Common myeloid progenitor, CD34-positive (primary cell): ENCODE measurements around the gene SH2D3C.

Experiments
- CTCF ChIA-PET: fragments of 350-600 bp; sonication (Branson Sonifier 250); formaldehyde crosslinking; loops from one replicate; lab custom pipeline; 2021; ENCODE audit warnings: antibody characterized with exemption; lab: Charles Lee
- POLR2A ChIA-PET: fragments of 350-600 bp; sonication (Branson Sonifier 250); formaldehyde crosslinking; loops from one replicate; lab custom pipeline; 2021; ENCODE audit warnings: antibody characterized with exemption; lab: Charles Lee
- DNase-seq, 3 donors: peaks; one replicate each; pipeline versions ENCODE4 v3.0.0 to v3.0.0-alpha.2; 2013
- H3K27ac ChIP-seq, 2 experiments: 1 replicate in 1 of 2; 2 replicates in 1 of 2; pipeline ENCODE4 v1.7.0; 2013; ENCODE audit warnings: inconsistent platforms in 2 of 2, low read length in 2 of 2, mild to moderate bottlenecking in 2 of 2, low read depth in 1 of 2, moderate library complexity in 1 of 2; ENCODE audit not compliant: severe bottlenecking in 2 of 2, insufficient read depth in 1 of 2, poor library complexity in 1 of 2
- H3K27me3 ChIP-seq, 5 experiments: replicated peaks in 2 of 5; 1 replicate in 3 of 5; 2 replicates in 2 of 5; pipeline versions ENCODE4 v1.6.1 to v1.7.0; 2013; ENCODE audit warnings: low read length in 4 of 5, mild to moderate bottlenecking in 2 of 5, moderate library complexity in 2 of 5, inconsistent platforms in 1 of 5; ENCODE audit not compliant: insufficient read depth in 5 of 5, control insufficient read depth in 4 of 5
- H3K36me3 ChIP-seq, 4 experiments: 1 replicate in 2 of 4; 2 replicates in 2 of 4; pipeline versions ENCODE4 v1.6.1 to v1.7.0; 2013; ENCODE audit warnings: low read length in 3 of 4, control low read depth in 1 of 4, mild to moderate bottlenecking in 1 of 4; ENCODE audit not compliant: control insufficient read depth in 4 of 4, insufficient read depth in 4 of 4
- H3K4me1 ChIP-seq, 4 experiments: 1 replicate in 3 of 4; 2 replicates in 1 of 4; pipeline versions ENCODE4 v1.6.1 to v1.7.1; 2013; ENCODE audit warnings: low read length in 3 of 4, mild to moderate bottlenecking in 3 of 4, control low read depth in 1 of 4, inconsistent platforms in 1 of 4, moderate library complexity in 1 of 4; ENCODE audit not compliant: control insufficient read depth in 4 of 4, insufficient read depth in 4 of 4; ENCODE audit errors: control extremely low read depth in 1 of 4
- H3K4me3 ChIP-seq, 7 experiments: 1 replicate in 4 of 7; 2 replicates in 3 of 7; pipeline versions ENCODE4 v1.5.1 to v1.7.0; 2013; ENCODE audit warnings: mild to moderate bottlenecking in 7 of 7, low read length in 6 of 7, moderate library complexity in 6 of 7, inconsistent platforms in 2 of 7, low read depth in 2 of 7, control low read depth in 1 of 7; ENCODE audit not compliant: insufficient read depth in 4 of 7, control insufficient read depth in 1 of 7; ENCODE audit errors: extremely low read depth in 1 of 7
- H3K9me3 ChIP-seq, 5 experiments: 1 replicate in 4 of 5; 2 replicates in 1 of 5; pipeline versions ENCODE4 v1.6.1 to v1.7.1; 2013; ENCODE audit warnings: low read length in 4 of 5, mild to moderate bottlenecking in 2 of 5, inconsistent platforms in 1 of 5, low read depth in 1 of 5, moderate library complexity in 1 of 5; ENCODE audit not compliant: control insufficient read depth in 4 of 5, insufficient read depth in 2 of 5; ENCODE audit errors: control extremely low read depth in 1 of 5
- WGBS: methylation state at CpG from one replicate; pipeline ENCODE4 v1.1.5; 2013; ENCODE audit not compliant: insufficient coverage; 5-methylcytosine and 5-hydroxymethylcytosine counted together

SH2D3C gene

DNA sequence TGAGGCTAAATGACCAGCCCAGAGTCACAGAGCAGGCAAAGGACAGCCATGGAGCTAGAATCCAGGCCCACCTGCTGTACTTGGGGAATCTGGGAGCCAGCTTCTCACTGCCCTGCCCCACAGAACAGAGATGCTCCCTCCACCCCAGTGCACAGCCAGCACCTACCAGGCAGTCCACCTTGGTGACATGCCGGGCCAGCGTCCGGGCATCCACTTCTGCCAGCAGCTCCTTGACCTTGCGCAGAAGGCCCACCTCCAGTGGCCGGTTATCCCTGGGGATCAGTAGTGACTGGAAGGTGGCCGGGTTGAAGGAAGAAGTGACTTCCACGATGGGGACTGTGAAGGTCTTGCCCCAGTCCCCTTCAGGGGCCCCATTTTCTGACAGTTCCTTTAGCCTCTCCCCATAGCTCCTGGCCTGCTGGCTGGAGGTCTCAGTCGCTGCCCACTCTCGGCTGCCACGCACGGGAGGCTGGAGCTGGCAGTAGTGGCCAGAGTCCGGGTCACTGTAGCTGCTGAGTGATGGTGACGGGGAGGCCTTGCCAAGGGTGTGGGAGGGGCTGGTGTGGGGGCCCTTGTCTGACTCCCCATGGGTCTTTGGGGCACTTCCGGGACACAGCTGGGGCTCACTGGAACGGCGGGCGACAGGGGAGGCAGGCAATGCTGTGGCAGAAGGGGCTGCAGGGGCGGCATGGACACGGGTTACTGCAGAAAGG is 33.9 kb downstream of the SH2D3C start:
- Histone ChIP-seq H3K4me1 (no peaks in the 10 kb centered on the region), H3K36me3 (peaks cover 24 to 90% (median 68%) of the 10 kb centered on the region in 4 experiments), H3K4me3 (no peak overlapping the region), H3K9me3 (no peaks in the 10 kb centered on the region), H3K27me3 (no peaks in the 10 kb centered on the region), H3K27ac (no peak overlapping the region)
- WGBS = 96% methylated on average over 10 of the region's 19 CpGs
- CTCF ChIA-PET = interaction anchor here (0.8 to 2.4 kb wide), 5 partner anchors 7 to 40 kb away, joined by 3 to 13 read pairs (median 4); partner anchors contain the start of gene TOR2A
- DNase-seq = no peak
- POLR2A ChIA-PET = interaction anchor here (0.5 to 0.6 kb wide), 4 partner anchors 9 to 771 kb away, joined by 3 read pairs; partner anchors contain the start of gene TOR2A

DNA sequence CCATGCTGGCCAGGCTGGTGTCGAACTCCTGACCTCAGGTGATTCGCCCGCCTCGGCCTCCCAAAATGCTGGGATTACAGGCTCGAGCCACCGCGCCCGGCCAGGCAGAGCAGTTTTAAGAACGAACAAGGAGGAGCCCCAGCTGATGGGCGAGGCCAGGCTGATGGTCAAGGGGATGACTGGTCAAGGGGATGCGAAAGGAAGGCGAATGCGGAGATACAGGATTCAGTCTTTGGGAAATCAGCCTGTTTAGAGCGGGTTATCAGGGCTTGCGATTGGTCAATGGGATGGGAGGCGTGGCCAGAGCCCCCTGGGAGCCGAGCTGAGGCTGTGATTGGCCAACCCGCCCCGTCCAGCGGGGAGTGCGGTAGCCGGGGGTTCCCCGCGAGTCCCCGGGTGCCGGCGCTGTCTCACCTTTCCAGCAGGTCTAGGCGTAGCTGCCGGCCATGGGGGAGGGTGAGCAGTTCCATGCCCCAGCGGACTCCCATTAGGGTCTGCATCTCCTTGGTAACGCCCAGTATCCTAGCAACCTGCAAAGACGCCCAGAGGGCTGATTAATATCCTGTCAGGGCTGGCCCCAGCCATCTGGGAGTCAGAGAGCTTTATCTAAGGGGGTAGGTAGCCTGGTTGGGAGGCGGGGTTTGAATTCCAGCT is 35.9 kb downstream of the SH2D3C start:
- H3K27me3 ChIP-seq = no peaks in the 10 kb centered on the region
- no peak overlapping the region for H3K4me3 ChIP-seq
- 97% methylated on average over 32 of the region's 33 CpGs for WGBS
- H3K9me3 ChIP-seq = no peaks in the 10 kb centered on the region
- peak in 1 of 3 donors; percentile 27 for DNase-seq
- no peaks in the 10 kb centered on the region for H3K4me1 ChIP-seq
- ChIA-PET CTCF (interaction anchor here (1.1 to 1.3 kb wide), 2 partner anchors 28 to 36 kb away, joined by 4 to 5 read pairs; partner anchors contain the start of gene SH2D3C), POLR2A (no interaction called here)
- H3K36me3 ChIP-seq = peaks cover 19 to 87% (median 61%) of the 10 kb centered on the region in 4 experiments
- H3K27ac ChIP-seq = no peak overlapping the region

DNA sequence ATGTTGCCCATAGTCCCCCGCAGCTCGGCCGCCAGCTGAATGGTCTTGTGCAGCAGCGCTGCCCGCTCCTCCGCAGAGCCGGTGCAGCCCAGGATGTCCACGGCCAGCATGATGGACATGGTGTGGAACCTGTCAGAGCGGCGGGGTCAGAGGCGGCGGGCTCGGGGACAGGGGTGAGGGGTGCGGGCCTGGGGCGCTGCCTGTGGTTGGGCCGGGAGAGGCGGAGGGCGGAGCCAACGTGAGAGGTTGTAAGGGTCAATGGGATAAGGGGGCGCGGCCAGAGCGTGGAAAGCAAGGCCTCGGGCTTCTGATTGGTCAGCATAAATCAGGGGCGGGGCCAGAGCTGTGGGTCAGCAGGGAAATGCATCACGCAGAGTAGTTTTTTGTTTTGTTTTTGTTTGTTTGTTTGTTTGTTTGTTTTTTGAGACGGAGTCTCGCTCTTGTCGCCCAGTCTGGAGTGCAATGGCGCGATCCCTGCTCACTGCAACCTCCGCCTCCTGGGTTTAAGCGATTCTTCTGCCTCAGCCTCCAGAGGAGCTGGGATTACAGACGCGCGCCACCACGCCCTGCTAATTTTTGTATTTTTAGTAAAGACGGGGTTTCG is 36.5 kb downstream of the SH2D3C start:
- POLR2A ChIA-PET = no interaction called here
- WGBS = 98% methylated on average over 33 of the region's 38 CpGs
- DNase-seq = no peak
- Histone ChIP-seq H3K27ac (no peak overlapping the region), H3K4me1 (no peaks in the 10 kb centered on the region), H3K36me3 (peaks cover 19 to 81% (median 55%) of the 10 kb centered on the region in 4 experiments), H3K27me3 (no peaks in the 10 kb centered on the region), H3K9me3 (no peaks in the 10 kb centered on the region), H3K4me3 (no peak overlapping the region)
- CTCF ChIA-PET = interaction anchor here (1.1 to 1.3 kb wide), 2 partner anchors 29 to 37 kb away, joined by 4 to 5 read pairs; partner anchors contain the start of gene SH2D3C

DNA sequence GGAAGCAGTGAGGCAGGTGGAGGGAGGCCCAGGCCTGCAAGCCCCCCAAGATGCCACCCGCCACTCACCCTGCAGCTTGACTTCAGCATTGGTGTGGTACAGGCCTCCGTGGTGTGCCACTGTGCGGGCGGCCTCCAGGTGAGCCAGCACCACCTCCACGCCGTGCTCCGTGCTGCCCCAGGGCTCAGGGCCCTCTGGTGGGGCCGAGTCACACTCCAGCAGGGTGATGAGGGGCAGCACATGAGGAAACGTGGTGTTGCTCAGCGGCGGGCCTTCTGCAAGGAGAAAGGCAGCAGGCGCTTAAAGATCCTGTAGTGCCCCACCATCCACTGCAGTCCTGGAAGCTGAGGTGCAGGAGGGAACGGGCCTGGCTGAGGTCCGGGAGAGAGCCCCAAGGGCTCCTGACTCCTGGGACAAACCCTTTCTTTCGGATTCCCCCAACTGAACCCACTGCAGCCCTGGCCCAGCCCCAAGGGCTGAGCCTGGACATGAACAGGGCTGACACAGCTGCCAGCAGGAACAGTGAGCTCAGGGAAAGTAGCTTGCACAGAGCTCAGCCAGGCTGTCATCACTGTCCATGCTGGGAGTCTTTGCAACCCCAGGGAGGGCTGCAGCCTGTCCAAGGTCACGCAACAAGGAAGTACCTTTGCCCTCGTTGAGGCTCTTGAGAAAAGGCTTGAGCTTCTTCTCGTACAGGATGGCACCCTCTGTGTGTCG is 38.7 kb downstream of the SH2D3C start:
- no peak overlapping the region for H3K4me3 ChIP-seq
- 98% methylated on average over 15 of the region's 19 CpGs for WGBS
- no peaks in the 10 kb centered on the region for H3K27me3 ChIP-seq
- H3K9me3 ChIP-seq = no peaks in the 10 kb centered on the region
- H3K36me3 ChIP-seq = peaks cover 12 to 66% (median 40%) of the 10 kb centered on the region in 4 experiments
- DNase-seq = no peak
- ChIA-PET POLR2A (no interaction called here), CTCF (interaction anchor here (0.8 to 1.8 kb wide), 4 partner anchors 22 to 181 kb away, joined by 3 to 8 read pairs (median 4); partner anchors contain the start of gene CDK9)
- H3K27ac ChIP-seq = peak overlapping the region in 1 of 2 experiments; percentile 14
- H3K4me1 ChIP-seq = peaks cover 0 to 9% (median 7%) of the 10 kb centered on the region in 4 experiments

DNA sequence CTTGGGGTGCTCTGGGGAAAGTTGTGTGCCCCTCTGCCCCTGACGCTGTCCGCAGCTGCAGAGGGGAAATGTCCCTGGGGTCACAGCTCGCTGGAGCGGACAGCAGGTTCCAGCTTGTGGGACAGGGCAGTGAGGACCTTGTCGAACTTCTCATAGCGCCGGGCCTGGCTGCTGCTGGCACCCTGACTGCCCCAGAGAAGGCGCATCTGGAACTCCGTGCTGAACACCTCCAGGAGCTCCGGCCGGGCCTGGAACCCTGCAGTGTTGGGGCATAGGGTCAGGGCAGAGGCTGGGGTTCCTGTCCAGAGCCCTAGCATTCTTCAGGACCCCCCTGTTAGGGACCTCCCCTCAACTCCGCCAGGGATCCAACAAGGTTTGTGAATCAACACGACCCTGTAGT is 39.8 kb downstream of the SH2D3C start:
- no peaks in the 10 kb centered on the region for H3K27me3 ChIP-seq
- no peaks in the 10 kb centered on the region for H3K9me3 ChIP-seq
- DNase-seq = no peak
- H3K36me3 ChIP-seq = peaks cover 9 to 56% (median 33%) of the 10 kb centered on the region in 4 experiments
- POLR2A ChIA-PET = no interaction called here
- WGBS = 100% methylated on average over 11 of the region's 13 CpGs
- H3K27ac ChIP-seq = no peak overlapping the region
- peaks cover 0 to 17% (median 15%) of the 10 kb centered on the region in 4 experiments for H3K4me1 ChIP-seq
- CTCF ChIA-PET = no interaction called here
- no peak overlapping the region for H3K4me3 ChIP-seq

DNA sequence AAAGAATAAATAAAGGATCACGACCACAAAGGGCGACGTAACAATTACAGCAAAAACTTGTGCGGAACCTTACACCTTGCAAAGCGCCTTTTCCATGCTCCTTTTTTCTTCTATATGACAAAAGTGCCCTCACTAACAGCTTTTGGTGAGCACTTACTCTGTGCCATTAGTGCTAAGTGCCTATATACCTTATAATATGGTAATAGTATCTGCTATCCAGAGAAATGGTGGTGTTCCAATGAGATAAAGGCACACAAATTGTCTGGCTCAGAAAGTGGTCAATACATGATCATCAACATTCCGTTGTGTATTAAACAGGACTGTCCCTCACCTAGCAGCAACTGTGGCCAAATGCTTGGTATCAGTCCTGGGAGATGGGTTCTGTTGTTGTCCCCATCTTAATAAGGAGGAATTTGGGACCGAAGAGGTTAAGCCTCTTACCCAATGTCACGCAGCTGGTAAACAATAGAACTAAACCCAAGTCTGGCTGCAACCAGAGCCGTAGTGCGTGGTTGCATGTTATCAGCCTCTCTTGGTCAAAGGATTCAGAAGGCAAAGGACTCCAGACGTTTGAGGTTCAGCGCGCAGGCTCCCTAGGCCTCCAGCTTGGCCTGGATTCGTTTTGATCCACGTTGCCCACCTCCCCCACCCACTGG is 42.8 kb downstream of the SH2D3C start:
- peaks cover 7 to 41% (median 29%) of the 10 kb centered on the region in 4 experiments for H3K36me3 ChIP-seq
- peak overlapping the region in 2 of 7 experiments; percentile 55 to 84 for H3K4me3 ChIP-seq
- POLR2A ChIA-PET = interaction anchor here (0.6 to 1.9 kb wide), 4 partner anchors 9 to 57 kb away, joined by 3 to 12 read pairs (median 6); partner anchors contain the start of genes CDK9, PTRH1 and TTC16
- DNase-seq = peak in 2 of 3 donors; percentile 30 to 35
- CTCF ChIA-PET = interaction anchor here (0.7 to 2.7 kb wide), 22 partner anchors 22 to 232 kb away, joined by 3 to 14 read pairs (median 4); partner anchors contain the start of gene ST6GALNAC6
- peak overlapping the region; percentile 87 to 88 for H3K27ac ChIP-seq
- no peaks in the 10 kb centered on the region for H3K9me3 ChIP-seq
- no peaks in the 10 kb centered on the region for H3K27me3 ChIP-seq
- peaks cover 0 to 22% (median 15%) of the 10 kb centered on the region in 4 experiments for H3K4me1 ChIP-seq
- 58% methylated on average over 14 of the region's 15 CpGs for WGBS
